D341Med (cell line): Measurements from ENCODE around the gene METTL26.

ENCODE experiments used
- DNase-seq: peaks from one replicate; pipeline ENCODE4 v3.0.0; 2012; ENCODE audit warnings: low spot score

METTL26 gene

DNA sequence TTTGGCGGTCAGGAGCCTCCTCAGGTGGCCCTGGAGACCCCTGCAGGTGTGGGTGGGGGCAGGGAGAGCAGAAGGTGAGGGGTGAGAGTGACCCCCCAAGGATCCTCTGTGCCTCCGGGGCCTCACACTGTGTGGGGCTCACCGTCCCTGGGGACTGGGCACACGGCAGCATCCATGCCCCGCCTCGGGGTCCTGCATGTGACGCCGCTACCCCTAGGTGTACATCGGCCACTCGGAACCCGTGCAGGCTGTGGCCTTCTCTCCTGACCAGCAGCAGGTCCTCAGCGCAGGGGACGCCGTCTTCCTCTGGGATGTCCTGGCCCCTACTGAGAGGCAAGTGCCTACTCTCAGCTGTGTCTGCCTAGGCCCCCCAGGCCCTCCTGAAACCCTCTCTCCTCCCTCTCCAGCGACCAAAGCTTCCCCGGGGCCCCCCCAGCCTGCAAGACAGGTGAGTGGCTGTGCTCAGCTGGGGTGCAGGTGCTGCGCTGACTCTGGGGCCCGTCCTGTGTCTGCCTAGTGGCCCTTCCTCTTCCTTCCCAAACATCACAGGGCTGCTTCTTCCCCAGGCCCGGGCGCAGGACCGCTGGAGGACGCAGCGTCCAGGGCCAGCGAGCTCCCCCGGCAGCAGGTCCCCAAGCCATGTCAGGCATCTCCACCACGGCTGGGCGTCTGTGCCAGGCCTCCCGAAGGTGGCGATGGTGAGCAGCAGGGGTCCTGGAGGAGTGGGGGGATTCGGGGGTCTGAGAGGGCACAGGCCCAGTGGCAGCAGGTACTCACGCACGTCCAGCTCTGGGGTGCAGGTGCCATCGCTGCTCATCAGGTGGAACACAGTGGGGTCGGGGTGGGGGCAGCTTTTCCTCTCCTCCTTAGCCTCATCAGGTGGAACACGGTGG, 22.8 kb upstream of the METTL26 start:
- no peak for DNase-seq

DNA sequence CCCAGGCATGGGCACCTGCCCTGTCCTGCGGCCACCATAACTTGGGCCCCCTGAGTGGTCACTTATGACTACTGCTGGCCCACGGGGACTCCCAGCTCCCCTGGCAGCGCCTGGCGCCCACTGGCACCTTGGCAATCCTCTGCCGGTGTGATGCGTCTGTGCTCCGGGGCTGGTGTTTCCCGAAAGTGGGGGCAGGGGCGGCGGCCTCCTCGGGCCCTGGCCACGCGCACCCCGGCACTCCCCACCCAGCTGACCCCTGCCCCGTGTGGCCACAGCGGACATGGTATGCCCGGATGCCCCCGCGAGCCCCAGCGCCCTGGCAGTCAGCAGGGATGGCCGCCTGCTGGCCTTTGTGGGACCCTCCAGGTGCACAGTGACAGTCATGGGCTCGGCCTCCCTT, 21.4 kb upstream of the METTL26 start:
- no peak for DNase-seq

DNA sequence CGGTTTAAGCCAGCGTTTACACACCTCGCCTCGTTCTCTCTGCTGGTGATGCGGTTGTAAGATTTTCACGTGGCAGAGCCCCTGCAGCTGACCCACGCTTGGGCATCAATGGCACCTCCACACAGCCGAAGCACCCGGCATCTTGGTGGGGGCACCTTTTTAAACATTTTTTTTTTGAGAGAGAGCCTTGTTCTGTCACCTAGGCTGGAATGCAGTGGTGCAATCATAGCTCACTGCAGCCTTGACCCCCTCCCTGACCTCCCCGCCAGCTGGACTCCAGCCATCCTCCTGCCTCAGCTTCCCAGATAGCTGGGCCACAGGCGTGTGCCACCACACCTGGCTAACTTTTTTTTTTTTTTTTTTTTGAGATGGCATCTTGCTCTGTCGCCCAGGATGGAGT, 17.9 kb upstream of the METTL26 start:
- no peak for DNase-seq

DNA sequence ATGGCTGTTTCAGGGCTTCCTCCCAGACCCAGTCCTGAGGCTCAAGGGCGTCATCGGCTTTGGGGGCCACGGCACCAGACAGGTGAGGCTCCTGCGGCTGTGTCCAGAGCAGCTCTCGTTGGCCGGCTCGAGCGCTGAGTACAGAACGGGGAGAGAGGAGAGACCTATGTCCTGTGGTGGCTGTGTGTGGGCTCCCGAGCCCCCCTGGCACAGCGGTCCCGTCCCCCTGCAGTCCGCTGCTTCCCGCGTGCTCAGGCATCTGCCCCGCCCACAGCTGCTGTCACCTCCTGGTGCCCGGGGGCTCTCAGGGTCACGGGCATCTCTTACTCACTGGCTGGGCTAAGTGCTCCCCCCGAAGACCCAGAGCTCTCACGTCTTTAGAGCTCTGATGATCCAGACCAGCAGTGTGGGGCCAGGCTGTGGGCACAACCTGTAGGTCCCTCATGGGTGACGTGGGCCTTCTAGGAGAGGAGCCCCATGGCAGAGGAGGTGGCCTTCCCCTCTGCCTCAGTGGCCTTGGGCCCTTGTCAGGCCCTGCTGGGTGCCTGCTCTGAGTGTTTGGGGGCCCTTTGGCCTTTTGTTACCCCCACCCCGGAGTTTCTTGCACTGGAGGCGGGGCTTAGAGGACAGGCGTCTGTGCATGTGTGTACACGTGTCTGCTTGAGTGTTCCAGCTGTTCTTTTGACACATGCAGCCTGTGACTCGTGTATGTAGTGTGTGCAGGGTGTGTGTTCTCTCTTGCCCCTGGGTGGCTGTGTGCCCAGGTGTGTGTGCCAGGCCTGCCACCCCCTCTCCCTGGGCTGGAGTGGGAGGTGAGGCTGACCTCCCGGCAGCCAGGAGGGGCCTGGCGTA, 16.6 kb upstream of the METTL26 start:
- no peak for DNase-seq

DNA sequence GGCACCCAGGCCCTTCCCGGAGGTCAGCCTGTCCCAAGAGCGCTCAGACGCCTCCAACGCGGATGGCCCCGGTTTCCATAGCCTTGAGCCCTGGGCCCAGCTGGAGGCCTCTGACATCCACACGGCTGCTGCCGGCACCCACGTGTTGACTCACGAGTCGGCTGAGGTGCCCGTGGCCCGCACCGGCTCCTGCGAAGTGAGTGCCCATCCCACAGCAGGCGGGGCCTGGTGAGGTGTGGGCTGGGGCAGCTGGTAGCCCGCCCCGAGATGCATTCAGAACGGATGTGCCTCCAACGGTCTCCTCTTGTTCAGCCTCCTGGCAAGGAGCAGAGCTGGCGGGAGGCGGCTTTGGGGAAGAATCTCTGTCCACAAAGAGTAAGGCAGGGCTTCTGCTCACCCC, 15.7 kb upstream of the METTL26 start:
- DNase-seq, result no peak

DNA sequence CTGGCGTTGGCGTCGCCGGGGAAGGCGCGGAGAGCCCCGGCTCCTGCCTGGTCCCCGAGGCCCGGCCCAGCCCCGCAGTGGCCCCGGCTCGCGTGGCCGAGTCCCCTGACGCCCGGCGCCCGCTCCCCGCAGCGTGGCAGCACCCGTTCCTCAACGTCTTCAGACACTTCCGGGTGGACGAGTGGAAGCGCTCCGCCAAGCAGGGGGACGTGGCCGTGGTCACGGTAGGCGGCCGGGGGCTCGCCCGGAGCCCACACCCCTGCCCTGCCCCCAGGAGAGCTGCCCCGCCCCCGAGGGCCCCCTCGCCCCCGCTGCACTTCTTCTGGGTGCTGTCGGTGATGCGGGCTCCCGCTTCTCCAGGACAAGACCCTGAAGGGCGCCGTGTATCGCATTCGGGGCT, 13.5 kb upstream of the METTL26 start:
- DNase-seq, result no peak

DNA sequence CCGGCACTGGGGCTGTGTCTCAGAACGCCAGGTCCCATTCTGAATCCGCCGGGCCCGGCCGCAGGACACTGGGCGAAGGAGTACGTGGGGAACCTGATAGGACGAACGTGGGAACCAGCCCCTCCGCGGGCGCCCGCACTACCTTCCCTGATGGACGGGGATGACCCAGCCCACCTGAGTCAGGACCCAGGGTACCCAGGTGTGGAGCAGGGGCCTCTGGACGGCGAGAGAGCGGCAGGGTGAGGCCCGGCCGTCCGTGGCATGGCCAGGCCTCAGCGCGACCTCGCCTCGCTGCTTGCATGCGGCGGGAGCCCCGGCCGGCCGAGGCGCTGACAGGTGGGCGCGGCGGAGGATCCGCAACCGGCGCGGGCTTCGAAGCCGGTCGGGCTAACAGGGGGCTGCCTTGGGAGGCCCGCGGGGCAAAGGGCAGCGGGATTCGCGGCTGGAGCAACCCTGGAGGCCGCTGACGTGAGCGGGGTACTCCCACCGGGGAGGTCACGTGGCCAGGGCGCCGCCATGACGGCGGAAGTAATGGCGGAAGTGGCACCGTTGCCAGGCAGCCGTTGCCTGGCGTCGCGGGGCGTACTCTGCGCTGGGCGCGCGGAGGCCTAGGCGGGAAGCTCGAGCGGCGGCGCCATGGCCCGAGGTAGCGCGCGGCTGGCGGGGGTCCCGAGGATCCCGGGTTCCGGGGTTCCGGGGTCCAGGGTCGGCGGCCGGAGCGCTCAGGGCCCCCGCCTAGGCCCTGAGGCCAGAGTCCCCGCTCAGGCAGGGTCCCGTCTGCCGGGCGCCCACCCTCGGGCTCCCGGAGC, 12.9 kb upstream of the METTL26 start, which contains the start of gene WDR90:
Gene WDR90 (plus strand): TSS at position 585 of the 809 bp plus-strand sequence. CDS start 52 bp downstream, at position 637.
- peak; percentile 96 for DNase-seq

DNA sequence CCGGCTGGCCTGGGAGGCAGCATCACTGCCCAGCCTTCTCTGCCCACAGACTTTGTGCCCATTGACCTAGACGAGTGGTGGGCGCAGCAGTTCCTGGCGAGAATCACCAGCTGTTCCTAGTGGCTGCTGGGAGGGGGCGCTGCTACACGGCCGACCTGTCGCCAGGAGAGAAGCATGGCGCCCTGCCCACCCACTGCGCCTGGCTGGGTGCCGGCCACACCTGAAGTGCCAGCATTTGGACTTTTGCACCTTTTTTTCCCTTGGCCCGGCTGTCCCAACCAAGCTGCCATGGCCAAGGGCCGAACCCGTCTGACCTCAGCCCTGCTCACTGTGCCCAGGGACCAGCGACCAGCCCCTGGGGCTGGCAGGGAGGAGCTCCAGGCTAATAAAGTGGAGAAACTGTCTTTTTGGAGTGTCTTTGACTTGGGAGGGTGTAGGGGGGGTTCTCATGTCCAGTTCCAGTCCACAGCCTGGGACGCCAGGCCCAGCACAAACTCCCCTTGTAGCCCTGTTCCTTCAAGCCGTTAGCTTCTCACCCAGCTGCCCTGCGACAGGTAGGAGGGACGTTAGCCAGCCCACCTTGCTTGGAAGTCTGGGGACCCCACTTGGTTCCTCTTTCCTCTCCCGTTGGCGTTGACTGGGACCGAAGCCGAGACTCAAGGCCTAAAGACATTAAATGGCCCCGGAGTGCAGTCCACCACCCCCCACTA, 12.1 kb upstream of the METTL26 start:
- peak; percentile 79 for DNase-seq

DNA sequence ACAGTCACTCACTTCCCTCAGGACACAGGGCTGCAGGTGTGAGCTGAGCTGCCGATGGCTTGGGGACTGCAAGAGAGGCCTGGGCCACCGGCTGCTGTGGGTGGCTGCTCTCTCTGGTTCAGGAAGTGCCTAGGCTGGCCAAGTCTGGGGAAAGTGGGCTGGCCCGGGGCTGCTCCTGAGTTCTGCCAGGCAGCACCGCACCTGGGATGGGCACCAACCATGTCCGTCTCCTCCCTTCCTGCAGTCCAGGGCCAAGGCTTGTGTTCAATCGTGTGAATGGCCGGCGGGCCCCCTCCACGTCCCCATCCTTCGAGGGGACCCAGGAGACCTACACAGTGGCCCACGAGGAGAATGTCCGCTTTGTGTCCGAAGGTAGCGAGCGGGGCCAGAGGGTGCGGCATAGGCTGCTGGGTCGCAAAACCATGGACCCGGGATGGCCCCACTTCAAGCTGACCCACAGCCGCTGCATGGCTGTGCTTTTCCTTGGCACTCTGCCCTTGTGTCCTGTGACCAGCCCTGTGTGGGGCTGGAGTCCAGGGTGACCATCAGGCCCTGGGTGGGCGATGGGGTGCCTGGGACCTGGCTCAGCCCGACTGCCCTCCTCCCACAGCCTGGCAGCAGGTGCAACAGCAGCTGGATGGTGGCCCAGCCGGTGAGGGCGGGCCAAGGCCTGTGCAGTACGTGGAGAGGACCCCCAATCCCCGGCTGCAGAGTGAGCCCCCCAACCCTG, 11.2 kb upstream of the METTL26 start:
- no peak for DNase-seq

DNA sequence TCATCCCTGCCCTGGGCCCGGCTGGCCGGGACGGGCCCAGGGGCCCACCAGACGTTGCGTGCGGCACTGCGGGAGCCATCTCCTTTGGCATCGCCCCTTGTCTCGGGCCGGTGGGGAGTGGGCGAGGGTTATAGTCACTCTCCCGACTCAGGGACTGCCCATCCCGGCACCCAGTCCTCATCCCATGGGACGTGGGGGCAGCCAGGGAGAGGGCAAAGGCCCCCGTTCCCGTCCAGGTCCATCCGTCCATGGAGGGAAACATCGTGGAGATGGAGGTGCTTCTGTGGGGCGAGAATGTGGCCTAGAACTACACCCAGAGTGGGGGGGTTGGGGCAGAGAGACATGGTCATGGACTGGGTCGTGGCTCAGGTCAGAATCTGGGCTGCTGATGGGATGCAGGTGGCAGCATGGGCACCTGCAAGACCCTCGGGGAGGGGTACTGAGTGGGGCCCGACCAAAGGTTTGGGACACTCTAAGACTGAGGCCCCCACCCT, 10.6 kb upstream of the METTL26 start:
- DNase-seq, result no peak

DNA sequence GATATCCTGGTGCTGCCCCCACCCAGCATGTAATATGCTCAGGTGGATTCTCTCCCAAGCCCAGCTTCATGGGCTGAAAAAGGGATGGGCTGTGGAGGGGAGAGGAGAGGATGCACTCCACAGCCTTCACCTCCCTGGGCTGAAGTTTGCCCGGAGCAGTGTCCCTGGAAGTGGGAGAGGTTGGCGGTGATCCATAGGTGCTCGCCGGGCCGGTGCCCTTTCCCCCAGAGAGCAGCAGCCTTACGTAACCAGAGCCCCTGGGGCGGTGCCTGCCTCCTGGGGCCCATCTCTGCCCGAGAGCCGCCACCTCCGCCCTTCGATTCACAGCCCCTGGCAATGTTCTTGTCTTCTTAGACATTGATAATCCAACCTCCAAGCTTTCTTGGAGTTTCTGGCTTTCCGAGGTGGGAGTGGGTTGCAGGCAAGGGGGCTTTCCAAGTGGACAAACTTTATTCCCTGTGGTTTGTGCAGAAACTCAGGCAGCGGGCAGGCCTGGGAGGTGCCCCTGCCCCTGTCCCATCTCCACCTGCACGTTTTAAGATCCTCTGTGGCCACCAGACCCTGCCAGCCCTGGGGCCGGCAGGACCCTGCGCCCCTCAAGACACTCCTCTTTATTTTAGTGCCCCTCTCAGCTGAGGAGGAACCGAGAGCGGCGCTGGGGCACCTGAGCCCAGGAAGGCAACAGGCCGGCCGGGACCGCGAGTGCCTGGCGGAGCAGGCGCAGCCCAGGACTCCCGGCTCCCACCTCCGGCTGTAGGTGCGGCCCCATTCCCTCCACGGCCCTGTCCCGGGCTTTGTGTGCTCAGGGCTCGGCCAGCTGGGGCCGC, 10.0 kb upstream of the METTL26 start:
- DNase-seq, result no peak

DNA sequence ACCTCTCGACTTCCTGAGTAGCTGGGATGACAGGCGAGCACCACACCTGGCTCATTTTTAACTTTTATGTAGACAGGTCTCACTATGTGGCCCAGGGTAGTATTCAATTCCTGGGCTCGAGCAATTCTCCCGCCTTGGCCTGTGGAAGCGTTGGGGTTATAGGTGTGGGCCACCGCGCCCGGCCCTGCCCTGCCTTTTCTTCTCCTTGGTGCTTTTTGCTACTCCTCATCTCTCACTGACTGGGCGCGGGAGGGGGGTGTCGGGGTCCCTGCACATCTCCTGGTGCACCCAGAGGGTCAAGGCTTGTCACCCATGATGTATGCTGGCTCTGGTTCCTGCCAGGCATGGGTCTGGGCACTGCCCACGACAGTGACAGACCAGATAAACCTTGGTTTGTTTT, 8.5 kb upstream of the METTL26 start:
- no peak for DNase-seq

DNA sequence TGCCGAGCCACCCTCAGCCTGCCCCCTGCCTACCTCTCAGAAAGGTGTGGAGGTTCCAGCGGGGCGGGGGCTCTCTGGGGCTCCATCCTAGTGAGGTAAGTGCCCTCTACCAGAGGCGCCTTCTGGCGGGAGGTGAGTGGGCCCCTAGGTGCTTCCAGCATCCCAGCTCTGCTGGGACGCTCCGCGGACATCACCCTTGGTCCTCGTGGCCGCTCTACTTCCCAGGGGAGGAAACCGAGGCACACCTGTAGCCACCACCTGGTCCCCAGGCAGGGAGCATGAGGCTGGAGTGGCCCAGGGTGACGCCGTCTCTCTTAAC, 6.9 kb upstream of the METTL26 start:
- no peak for DNase-seq

DNA sequence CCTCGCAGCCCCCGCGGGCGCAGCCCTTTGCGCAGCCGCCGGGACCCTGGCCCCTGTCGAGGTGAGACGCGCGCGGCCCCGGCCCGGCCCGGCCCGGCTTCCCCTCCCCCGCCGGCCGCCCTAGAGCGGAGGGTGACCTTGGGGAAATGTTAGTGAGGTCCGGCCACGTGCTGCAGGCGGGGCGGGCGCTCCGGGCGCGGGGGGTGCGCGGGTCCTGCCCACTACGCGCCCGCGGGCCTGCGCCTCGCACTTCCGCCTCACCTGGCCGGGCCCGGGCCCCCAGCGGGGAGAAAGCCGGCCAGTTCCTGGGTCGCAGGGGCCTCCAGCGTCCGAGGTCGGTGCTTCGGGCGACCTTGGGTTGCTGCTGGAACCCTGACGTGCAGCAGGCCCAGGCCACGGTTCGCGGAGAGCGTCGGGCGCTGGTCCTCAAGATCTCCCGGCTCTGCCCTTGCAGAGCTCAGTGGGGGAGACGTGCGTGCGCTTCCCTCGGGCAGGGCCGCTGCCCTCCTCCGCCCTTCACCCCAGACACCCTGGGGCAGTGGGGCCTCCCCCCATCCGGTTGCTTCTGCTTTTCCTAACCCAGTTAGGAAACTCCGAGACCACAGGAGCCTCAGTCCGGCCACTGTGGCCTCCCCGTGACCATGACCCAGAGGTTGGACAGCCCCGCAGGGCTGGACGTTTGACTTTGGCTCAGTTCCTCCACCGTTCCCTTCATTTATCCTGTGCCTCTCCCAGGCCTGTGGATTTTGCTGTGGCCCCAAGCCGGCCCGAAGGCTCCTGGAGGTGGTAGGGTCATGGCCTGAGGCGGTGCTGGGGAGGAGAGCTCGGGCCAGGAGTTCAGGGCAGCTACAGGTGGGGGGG, 6.3 kb upstream of the METTL26 start:
- peak; percentile 62 for DNase-seq

DNA sequence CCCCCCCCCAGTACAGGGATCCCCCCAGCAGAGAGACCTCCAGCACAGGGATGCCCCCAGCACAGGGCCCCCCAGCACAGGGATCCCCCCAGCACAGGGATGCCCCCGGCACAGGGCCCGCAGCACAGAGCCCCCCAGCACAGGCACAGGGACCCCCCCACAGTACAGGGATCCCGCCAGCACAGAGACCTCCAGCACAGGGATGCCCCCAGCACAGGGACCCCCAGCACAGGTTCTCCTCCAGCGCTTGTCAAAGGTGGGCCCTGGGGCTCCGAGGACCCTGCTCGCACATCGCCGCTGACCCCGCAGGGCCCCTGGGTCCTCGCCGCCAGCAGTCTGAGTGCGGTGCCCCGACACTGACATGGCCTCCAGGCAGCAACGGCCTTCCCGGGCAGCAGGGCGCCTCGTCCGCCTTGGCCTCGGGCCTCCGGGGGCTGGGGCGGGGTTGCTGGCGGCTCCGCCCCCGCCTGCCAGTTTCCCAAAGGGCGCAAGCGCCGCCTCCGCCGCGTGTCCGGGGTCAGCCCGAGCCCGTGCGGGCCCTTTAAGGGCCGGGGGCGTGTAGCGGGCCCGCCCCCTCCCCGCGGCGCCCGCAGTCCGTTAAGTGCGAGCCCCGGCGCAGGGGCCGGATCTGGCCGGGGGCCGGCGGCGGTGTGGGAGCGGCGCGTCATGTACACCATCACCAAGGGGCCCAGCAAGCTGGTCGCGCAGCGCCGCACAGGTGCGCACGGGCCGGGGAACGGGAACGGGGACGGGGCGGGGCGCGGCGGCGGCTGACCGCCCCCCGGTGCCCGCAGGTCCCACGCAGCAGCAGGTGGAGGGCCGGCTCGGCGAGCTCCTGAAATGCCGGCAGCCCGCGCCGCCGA, 5.5 kb upstream of the METTL26 start, which contains the start of gene MCRIP2:
Gene MCRIP2 (plus strand): TSS at position 503 of the 863 bp plus-strand sequence. CDS start 164 bp downstream, at position 667.
- peak; percentile 90 for DNase-seq

DNA sequence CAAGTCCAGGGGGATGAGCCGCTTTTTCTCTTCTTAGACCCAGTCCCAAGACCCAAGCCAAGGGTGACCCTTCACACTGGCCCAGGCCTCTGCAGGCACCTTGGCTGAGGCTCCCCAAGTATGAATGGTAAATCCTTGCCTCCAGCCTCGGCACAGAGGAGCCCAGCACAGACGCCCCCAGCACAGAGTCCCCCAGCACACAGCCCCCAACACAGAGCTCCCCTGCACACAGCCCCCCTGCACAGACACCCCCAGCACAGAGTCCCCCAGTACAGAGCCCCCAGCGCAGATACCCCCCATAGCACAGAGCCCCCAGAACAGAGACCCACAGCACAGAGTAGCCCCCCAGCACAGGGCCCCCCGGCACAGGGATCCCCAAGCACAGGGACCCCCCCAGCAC, 4.5 kb upstream of the METTL26 start:
- DNase-seq, result no peak

DNA sequence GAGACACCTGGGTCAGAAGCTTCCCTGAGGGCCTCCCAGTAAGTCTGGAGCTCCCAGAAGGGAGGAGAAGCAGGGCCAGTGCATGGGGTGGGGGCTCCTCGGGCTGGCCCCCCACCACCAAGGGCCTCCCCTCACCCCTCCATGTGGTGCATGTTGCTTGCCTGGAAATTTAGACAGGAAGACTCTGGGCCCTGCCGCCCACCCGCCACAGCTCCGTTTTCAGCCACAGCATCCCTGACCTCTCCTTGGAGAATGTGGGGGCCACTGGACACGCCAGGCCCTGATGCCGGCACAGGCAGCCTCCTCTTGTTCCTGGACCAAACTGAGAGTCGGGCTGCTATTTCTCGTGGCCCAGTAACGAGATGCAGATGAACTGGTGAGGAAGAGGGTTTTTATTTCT, 2.7 kb upstream of the METTL26 start:
- no peak for DNase-seq

DNA sequence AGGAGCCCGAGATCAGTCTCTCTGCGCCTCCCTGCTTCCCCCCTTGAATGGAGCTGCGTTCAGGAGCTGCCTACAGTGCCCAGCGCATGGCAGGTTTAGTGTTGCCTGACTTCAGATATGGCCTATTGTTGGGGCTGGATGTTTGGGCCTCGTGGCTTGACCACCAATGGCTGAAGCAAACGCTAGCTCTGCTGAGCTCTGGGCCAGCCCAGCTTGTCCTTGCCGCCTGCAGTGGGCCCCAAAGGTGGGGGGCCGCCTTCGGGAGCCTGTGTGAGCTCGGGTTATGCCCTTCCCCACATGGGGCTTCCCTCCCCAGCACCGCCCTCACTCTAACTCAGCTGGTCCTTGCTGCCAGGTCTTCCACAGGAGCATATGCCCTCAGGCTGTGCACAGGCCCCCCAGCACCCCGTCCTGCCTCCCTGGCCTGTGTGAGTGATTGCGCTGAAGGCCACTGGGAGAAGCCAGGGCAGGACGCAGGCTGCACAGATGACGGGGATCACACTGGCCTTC, 2.0 kb upstream of the METTL26 start:
- DNase-seq, result no peak
